HEK293 (cell line): ENCODE data around the gene GIMAP1.

ENCODE experiments used
- CTCF ChIA-PET: fragments of 350-600 bp; formaldehyde crosslinking; extraction: SDS; loops from one replicate; lab custom pipeline; 2021; ENCODE audit warnings: antibody characterized with exemption; lab: Yijun Ruan, JAX
- POLR2A ChIA-PET: fragments of 300-600 bp; formaldehyde crosslinking; extraction: SDS; loops from one replicate; lab custom pipeline; 2020; ENCODE audit warnings: antibody characterized with exemption, inconsistent platforms; lab: Yijun Ruan, JAX
- H3K27ac ChIP-seq: fragments of 200-500 bp; sonication (Bioruptor generic); 2 replicates; pipeline ENCODE4 v1.5.1; 2014; ENCODE audit warnings: low read depth, low read length, control low read depth, inconsistent platforms; ENCODE audit errors: extremely low read depth
- H3K36me3 ChIP-seq, 2 experiments: fragments of 200-500 bp in 1 of 2; sonication (Bioruptor generic) in 1 of 2; 1 replicate in 1 of 2; 2 replicates in 1 of 2; pipeline ENCODE4 v1.5.1; 2014 to 2017; ENCODE audit warnings: inconsistent platforms in 2 of 2, low read length in 2 of 2; ENCODE audit not compliant: control insufficient read depth in 2 of 2, insufficient read depth in 1 of 2
- H3K4me1 ChIP-seq: fragments of 200-500 bp; sonication (Bioruptor generic); 2 replicates; pipeline ENCODE4 v1.5.1; 2014; ENCODE audit warnings: mild to moderate bottlenecking, low read length, inconsistent platforms; ENCODE audit not compliant: control insufficient read depth, insufficient read depth
- H3K4me3 ChIP-seq: 2 replicates; pipeline ENCODE4 v1.5.1; 2011; ENCODE audit warnings: low read depth, mild to moderate bottlenecking, control low read depth, low read length, moderate library complexity
- H3K9me3 ChIP-seq: fragments of 200-500 bp; sonication (Bioruptor generic); 2 replicates; pipeline ENCODE4 v1.5.1; 2014; ENCODE audit warnings: low read depth, low read length, inconsistent platforms; ENCODE audit not compliant: control insufficient read depth, insufficient read depth
- GLIS1 ChIP-seq: fragments of 450-650 bp; formaldehyde crosslinking; IDR thresholded peaks from 2 replicates; pipeline ENCODE4 v1.5.1; 2016; ENCODE audit warnings: missing biosample characterization, missing genetic modification characterization
- KLF7 ChIP-seq: fragments of 450-650 bp; formaldehyde crosslinking; IDR thresholded peaks from 2 replicates; pipeline ENCODE4 v1.5.1; 2016; ENCODE audit warnings: missing biosample characterization, missing genetic modification characterization, borderline replicate concordance
- MYNN ChIP-seq: fragments of 450-650 bp; formaldehyde crosslinking; IDR thresholded peaks from 2 replicates; pipeline ENCODE4 v1.5.1; 2016; ENCODE audit warnings: missing biosample characterization, missing genetic modification characterization, borderline replicate concordance
- SP2 ChIP-seq: fragments of 450-650 bp; formaldehyde crosslinking; IDR thresholded peaks from 2 replicates; pipeline ENCODE4 v1.5.1; 2016; ENCODE audit warnings: missing biosample characterization, missing genetic modification characterization
- ZNF239 ChIP-seq: fragments of 450-650 bp; formaldehyde crosslinking; IDR thresholded peaks from 2 replicates; pipeline ENCODE4 v1.5.1; 2016; ENCODE audit warnings: missing biosample characterization, missing genetic modification characterization
- ZNF341 ChIP-seq: fragments of 450-650 bp; formaldehyde crosslinking; IDR thresholded peaks from 2 replicates; pipeline ENCODE4; 2016; ENCODE audit warnings: low read depth, missing biosample characterization, missing genetic modification characterization
- ZNF350 ChIP-seq: fragments of 450-650 bp; formaldehyde crosslinking; IDR thresholded peaks from 2 replicates; pipeline ENCODE4 v1.5.0; 2017; ENCODE audit warnings: missing biosample characterization, mild to moderate bottlenecking, missing genetic modification characterization
- ZNF37A ChIP-seq: fragments of 450-650 bp; IDR thresholded peaks from 2 replicates; pipeline ENCODE4 v1.5.1; 2018; ENCODE audit warnings: missing biosample characterization, missing genetic modification characterization
- ZNF416 ChIP-seq: fragments of 450-650 bp; formaldehyde crosslinking; IDR thresholded peaks from 2 replicates; pipeline ENCODE4 v1.5.1; 2016; ENCODE audit warnings: missing biosample characterization, missing genetic modification characterization
- ZNF501 ChIP-seq: fragments of 450-650 bp; formaldehyde crosslinking; IDR thresholded peaks from 2 replicates; pipeline ENCODE4 v1.5.1; 2016; ENCODE audit warnings: missing biosample characterization, missing genetic modification characterization
- ZNF548 ChIP-seq: fragments of 450-650 bp; formaldehyde crosslinking; IDR thresholded peaks from 2 replicates; pipeline ENCODE4 v1.5.1; 2016; ENCODE audit warnings: missing biosample characterization, missing genetic modification characterization
- ZNF560 ChIP-seq: fragments of 450-650 bp; formaldehyde crosslinking; IDR thresholded peaks from 2 replicates; pipeline ENCODE4 v1.5.1; 2017; ENCODE audit warnings: missing biosample characterization, missing genetic modification characterization, borderline replicate concordance
- ZNF610 ChIP-seq: fragments of 450-650 bp; formaldehyde crosslinking; IDR thresholded peaks from 2 replicates; pipeline ENCODE4 v1.5.1; 2016; ENCODE audit warnings: missing biosample characterization, missing genetic modification characterization, borderline replicate concordance
- ZNF664 ChIP-seq: fragments of 450-650 bp; formaldehyde crosslinking; IDR thresholded peaks from 2 replicates; pipeline ENCODE4 v1.5.1; 2016; ENCODE audit warnings: missing biosample characterization, missing genetic modification characterization
- ZNF792 ChIP-seq: fragments of 450-650 bp; formaldehyde crosslinking; IDR thresholded peaks from 2 replicates; pipeline ENCODE4 v1.5.1; 2016; ENCODE audit warnings: missing biosample characterization, missing genetic modification characterization
- TF ChIP-seq, protein P1 (sequence below): fragments of 450-650 bp; formaldehyde crosslinking; IDR thresholded peaks from 2 replicates; pipeline ENCODE4 v1.5.1; 2016; ENCODE audit warnings: missing biosample characterization, missing genetic modification characterization
- TF ChIP-seq, protein P2 (sequence below): fragments of 450-650 bp; formaldehyde crosslinking; IDR thresholded peaks from 2 replicates; pipeline ENCODE4 v1.5.1; 2016; ENCODE audit warnings: missing biosample characterization, missing genetic modification characterization, low read depth
- TF ChIP-seq, protein P3 (sequence below): fragments of 450-650 bp; formaldehyde crosslinking; IDR thresholded peaks from 2 replicates; pipeline ENCODE4 v1.5.1; 2016; ENCODE audit warnings: missing biosample characterization, missing genetic modification characterization

Gene GIMAP1

GRCh38 chr7:150733482-150734095 is 17.2 kb downstream of the GIMAP1 start (continued):
- TF ChIP-seq MYNN (tag by site-specific recombination) (no peak), ZNF501 (tag by site-specific recombination) (no peak), ZNF416 (tag by site-specific recombination) (no peak), ZNF664 (tag by site-specific recombination) (no peak), ZNF560 (tag by site-specific recombination) (no peak), KLF7 (no peak), ZNF350 (tag by site-specific recombination) (no peak)

DNA sequence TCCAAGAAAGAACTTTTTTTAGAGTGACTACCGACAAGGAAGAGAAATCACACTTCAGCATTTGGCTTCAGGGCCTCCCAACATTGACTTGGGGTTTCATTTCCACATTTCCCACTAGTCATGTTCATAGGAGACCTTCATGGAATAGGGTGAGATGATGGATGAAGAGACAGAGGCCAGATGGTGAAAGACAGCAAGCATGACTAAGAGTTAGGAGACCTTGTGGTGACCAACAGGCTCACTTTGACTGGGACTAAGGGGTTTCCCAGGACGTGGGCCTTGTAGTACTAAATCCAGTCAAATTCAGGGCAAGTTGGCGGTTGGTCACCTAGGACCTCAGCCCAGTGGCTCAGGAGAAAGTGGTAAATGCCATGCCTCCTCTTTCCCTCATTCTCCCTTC is 17.8 kb downstream of the GIMAP1 start:
- CTCF ChIA-PET: interaction anchor here (0.8 kb wide), 1 partner anchor 34 kb away, joined by 3 read pairs; no protein-coding TSS in a partner anchor
- Histone ChIP-seq H3K36me3 (no peaks in the 10 kb centered on the region), H3K27ac (no peak overlapping the region)
- TF ChIP-seq, protein P1, sequence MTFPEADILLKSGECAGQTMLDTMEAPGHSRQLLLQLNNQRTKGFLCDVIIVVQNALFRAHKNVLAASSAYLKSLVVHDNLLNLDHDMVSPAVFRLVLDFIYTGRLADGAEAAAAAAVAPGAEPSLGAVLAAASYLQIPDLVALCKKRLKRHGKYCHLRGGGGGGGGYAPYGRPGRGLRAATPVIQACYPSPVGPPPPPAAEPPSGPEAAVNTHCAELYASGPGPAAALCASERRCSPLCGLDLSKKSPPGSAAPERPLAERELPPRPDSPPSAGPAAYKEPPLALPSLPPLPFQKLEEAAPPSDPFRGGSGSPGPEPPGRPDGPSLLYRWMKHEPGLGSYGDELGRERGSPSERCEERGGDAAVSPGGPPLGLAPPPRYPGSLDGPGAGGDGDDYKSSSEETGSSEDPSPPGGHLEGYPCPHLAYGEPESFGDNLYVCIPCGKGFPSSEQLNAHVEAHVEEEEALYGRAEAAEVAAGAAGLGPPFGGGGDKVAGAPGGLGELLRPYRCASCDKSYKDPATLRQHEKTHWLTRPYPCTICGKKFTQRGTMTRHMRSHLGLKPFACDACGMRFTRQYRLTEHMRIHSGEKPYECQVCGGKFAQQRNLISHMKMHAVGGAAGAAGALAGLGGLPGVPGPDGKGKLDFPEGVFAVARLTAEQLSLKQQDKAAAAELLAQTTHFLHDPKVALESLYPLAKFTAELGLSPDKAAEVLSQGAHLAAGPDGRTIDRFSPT (tag by site-specific recombination): no peak
- no peak for TF ChIP-seq ZNF341 (tag by site-specific recombination)
- TF ChIP-seq, protein P2, sequence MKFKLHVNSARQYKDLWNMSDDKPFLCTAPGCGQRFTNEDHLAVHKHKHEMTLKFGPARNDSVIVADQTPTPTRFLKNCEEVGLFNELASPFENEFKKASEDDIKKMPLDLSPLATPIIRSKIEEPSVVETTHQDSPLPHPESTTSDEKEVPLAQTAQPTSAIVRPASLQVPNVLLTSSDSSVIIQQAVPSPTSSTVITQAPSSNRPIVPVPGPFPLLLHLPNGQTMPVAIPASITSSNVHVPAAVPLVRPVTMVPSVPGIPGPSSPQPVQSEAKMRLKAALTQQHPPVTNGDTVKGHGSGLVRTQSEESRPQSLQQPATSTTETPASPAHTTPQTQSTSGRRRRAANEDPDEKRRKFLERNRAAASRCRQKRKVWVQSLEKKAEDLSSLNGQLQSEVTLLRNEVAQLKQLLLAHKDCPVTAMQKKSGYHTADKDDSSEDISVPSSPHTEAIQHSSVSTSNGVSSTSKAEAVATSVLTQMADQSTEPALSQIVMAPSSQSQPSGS (tag by site-specific recombination): no peak
- TF ChIP-seq ZNF548 (tag by site-specific recombination): no peak
- TF ChIP-seq GLIS1 (tag by site-specific recombination): no peak
- TF ChIP-seq, protein P3, sequence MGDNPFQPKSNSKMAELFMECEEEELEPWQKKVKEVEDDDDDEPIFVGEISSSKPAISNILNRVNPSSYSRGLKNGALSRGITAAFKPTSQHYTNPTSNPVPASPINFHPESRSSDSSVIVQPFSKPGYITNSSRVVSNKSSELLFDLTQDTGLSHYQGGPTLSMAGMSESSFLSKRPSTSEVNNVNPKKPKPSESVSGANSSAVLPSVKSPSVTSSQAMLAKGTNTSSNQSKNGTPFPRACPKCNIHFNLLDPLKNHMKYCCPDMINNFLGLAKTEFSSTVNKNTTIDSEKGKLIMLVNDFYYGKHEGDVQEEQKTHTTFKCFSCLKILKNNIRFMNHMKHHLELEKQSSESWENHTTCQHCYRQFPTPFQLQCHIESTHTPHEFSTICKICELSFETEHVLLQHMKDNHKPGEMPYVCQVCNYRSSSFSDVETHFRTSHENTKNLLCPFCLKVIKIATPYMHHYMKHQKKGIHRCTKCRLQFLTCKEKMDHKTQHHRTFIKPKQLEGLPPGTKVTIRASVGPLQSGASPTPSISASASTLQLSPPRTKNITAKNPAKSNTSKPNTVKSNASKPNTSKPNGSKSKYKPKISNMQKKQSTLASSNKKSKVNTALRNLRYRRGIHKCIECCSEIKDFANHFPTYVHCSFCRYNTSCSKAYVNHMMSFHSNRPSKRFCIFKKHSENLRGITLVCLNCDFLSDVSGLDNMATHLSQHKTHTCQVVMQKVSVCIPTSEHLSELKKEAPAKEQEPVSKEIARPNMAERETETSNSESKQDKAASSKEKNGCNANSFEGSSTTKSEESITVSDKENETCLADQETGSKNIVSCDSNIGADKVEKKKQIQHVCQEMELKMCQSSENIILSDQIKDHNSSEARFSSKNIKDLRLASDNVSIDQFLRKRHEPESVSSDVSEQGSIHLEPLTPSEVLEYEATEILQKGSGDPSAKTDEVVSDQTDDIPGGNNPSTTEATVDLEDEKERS: no peak
- TF ChIP-seq ZNF239: no peak
- TF ChIP-seq ZNF792 (tag by site-specific recombination): no peak
- no peak for TF ChIP-seq SP2 (tag by site-specific recombination)
- TF ChIP-seq ZNF37A (tag by site-specific recombination): no peak
- TF ChIP-seq ZNF610 (tag by site-specific recombination): no peak
- TF ChIP-seq, all 188 proteins: peak for 0
- POLR2A ChIA-PET: no interaction called here
- Histone ChIP-seq H3K4me3 (no peak overlapping the region), H3K4me1 (no peaks in the 10 kb centered on the region), H3K9me3 (no peaks in the 10 kb centered on the region)
